Left lobe of liver (tissue), 2 donors: Measurements from ENCODE around the gene NTN4. TPM values are rescaled to one million over a fixed set of nuclear protein-coding genes. Genes with fewer than 3 reads are reported as not detected.
A peak's percentile ranks its signal among the peaks of the same experiment; 100 is the strongest.
"Not testable (repeated sequence)": the region's sequence is repeated elsewhere in the genome, so short reads cannot be mapped to it uniquely, and the experiment has no call there.

Experiments used
- ATAC-seq: fragments of 200-7000 bp; cut with Tn5 transposase; one replicate; pipeline ENCODE4 v1.9.1; 2020; ENCODE audit warnings: mild to moderate bottlenecking, moderate library complexity
- DNase-seq: peaks from one replicate; pipeline ENCODE4 v3.0.0-alpha.2; 2020; ENCODE audit warnings: low spot score
- total RNA-seq: library from RNA; stranded (reverse); gene quantifications from one replicate; pipeline ENCODE4 v1.2.1, GENCODE V29; 2021
- donor health status: DM: no; HTN: no; CAD: no; lungs with moderate emphysema.
- donor health status: DM: no; HTN: yes; CAD: no.

NTN4 gene
- total RNA-seq, 1 donor from 2014 or later = 20.7 TPM

DNA sequence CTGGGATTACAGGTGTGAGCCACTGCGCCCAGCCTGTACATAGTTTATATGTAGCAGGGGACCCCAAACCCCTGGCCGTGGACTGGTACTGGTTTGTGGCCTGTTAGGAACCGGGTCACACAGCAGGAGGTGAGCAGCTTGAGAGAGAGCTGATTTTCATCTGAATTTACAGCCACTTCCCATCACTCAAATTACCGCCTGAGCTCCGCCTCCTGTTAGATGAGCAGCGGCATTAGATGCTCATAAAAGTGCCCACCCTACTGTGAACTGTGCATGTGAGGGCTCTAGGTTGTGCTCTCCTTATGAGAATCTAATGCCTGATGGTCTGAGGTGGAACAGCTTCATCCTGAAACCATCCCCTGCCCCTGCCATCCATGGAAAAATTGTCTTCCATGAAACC, 119.3 kb downstream of the NTN4 start:
- ATAC-seq (no peak), DNase-seq (no peak)

DNA sequence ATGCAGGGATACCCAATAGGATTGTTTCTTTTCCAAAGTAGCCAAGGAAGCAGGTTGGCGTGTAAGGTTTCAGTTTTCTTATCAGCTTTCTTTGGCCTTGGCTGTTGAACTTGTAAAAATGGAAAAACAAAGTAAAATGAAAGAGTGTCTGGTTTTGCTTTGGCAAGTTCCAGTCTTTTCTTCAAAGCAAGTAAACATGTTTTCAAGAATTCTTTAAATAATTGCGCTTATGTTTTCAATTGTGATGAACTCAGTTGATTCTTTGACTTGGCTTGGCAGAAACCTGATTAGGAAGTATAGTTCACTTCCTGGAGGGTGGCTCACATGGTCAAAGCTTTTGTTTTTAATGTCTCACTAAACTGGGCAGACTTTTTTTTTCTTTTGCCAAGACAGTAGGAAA, 127.0 kb downstream of the NTN4 start:
- DNase-seq = no peak
- peak; percentile 36 for ATAC-seq

DNA sequence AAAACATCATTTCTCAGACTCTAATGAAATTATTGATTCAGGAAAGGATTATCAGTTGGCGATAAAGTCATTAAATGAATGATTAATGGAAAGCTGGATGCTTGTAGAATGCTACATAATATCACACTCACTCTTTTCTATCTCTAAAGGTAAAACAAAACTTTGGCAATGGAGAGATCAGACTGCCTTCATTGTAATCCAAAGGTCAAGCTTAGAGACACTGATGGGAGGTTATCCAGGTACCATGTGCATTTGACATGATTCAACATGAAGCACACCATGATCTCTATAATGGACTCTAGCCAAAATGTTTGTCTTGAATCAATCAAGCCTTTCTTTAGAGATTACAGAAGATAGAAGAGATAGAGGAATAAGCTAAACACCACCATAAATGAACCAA, 129.2 kb downstream of the NTN4 start:
- ATAC-seq = peak; percentile 55
- DNase-seq = no peak

DNA sequence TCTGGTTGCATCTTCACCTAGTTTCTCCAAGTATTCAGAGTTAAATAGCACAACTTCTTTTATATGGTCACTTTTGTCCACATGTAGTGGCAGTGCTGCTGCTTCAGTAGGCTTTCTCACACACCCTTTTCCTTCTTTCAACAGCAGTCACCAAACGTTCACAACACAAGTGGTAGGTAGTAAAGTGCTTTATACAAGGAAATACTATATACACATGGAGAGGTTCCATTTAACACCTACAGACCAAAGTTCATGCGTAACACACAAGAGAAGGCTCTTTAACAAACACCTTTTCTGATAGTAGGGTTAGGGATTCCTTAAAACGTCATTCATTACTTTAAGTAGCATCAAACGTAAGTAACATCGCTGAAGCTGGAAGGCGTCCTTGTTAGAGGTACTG, 132.2 kb downstream of the NTN4 start:
- ATAC-seq (no peak), DNase-seq (no peak)

DNA sequence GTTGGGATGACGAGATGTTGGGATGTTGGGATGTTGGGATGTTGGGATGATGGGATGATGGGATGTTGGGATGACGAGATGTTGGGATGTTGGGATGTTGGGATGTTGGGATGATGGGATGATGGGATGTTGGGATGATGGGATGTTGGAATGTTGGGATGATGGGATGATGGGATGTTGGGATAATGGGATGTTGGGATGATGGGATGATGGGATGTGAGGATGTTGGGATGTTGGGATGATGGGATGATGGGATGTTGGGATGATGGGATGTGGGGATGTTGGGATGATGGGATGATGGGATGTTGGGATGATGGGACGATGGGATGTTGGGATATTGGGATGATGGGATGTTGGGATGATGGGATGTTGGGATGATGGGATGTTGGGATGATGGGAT, 135.9 kb downstream of the NTN4 start:
- ATAC-seq, DNase-seq: not testable (repeated sequence)

DNA sequence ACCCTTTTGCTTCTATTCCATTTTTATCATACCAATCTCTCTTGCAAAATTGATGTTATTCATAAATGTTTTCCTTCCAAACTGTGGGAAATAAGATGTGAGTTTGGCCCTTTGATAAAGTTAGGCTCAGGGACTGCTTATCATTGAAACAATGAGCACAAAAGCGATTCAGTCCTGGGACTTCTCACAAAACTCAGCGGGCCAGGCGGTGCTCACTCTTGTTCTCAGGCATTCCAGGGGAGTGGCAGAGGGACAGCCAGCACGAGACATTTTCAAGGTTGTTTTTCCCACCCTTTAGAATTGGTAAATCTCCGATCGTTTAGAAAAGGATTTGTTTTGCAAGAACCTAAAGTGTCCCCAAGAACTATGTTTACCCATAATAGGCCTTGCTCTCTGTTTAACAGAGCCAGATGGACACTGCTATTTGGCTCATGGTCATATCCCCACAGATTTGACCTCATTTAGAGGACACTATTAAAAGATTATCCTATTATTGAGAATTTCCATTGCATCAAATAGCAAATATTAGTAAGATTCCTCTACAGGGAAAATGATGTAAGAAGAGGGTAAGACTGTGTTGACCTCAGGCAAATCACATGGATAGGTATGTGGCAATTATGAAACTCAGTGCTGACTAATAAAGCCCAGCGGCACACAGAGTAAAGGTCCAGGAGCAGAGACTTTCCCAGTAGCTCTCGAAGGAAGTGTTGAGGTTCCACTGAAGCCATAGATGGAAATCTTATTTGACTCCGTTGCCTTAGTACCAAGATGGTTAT, 136.6 kb downstream of the NTN4 start:
- DNase-seq (no peak), ATAC-seq (peak; percentile 91)

DNA sequence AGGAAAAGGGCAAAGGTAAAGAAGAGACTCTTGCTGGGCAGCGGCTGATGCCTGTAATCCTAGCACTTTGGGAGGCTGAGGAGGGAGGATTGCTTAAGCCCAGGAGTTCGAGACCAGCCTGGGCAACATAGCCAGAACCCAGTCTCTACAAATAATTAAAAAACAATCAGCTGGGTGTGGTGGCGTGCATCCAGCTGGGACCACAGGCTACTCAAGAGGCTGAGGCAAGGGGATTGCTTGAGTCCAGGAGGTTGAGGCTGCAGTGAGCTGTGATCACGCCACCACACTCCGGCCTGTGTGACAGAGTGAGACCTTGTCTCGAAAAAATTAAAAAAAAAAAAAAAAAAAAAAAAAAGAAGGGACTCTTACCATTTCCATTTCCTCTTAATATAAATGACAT, 138.9 kb downstream of the NTN4 start:
- DNase-seq (no peak), ATAC-seq (no peak)

DNA sequence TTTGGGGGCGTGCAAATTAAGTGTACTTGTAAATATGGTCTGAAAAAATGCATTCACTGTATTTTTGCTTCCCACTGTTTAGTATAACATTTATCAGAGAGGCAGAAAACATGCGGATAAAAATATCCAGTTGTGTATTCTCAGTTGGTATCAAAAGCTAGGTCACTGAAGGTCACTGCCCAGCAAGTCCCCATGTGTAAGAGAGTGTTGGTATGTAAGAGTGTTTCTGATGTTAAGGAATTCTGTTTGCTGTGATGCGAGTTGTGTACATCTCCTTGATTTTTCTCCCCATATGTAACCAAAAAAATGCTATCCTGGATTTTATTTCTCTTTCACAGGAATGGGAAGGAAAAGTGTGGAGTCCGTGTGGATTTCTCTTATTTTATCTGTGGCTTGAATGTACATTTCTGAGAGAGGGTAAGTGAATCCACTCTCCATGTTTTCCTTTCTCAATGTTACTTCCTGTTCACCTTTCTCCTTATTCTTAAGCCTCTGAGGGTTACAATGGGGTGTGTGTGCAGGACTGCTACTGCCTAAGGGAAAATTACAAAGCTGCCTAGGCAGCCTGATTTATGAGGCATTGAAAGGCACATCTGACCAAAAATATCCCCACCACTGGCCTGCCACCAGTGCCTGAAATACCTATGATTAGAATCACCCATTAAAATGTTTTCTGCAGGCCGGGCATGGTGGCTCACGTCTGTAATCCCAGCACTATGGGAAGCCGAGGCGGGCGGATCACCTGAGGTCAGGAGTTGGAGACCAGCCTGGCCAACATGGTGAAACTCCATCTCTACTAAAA, 141.4 kb downstream of the NTN4 start:
- ATAC-seq (no peak), DNase-seq (no peak)

DNA sequence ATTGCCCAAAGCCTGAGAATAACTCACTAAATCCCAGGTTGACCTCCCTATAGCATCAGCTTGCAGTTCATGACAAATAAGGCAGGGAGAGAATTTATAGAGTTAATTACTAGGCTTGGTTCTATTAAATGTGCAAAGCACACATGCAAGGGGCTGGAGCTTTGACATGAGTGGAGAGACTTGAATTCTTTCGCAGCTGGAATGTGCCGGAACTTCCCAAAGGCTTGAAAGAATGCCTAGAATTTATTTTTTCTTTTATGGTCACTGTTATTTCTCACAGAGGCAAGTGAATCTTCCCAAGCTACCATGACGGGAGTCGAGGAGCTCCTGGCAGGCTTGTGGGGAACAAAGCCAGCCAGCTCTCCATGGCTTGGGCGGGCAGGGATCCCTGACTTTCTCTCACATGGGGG, 143.8 kb downstream of the NTN4 start:
- no peak for DNase-seq
- ATAC-seq = no peak

DNA sequence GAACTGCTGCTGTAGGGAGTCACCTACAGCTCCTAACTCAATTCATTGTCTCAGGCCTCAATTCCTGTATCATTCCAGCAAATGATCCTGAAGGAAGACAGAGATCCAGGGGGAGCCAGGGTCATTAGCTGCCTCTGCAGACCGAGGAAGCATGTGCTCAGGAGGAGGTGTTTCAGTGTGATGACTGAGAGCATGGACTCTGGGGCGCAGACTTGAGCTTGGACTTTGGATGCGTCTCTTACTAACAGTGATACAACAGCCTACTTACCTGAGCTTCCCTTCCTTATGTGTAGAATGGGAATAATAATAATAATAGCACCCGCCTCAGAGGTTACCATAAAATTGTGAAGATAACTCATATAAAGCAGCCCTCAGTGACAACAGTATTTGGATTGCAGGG, 147.3 kb downstream of the NTN4 start:
- no peak for ATAC-seq
- no peak for DNase-seq

DNA sequence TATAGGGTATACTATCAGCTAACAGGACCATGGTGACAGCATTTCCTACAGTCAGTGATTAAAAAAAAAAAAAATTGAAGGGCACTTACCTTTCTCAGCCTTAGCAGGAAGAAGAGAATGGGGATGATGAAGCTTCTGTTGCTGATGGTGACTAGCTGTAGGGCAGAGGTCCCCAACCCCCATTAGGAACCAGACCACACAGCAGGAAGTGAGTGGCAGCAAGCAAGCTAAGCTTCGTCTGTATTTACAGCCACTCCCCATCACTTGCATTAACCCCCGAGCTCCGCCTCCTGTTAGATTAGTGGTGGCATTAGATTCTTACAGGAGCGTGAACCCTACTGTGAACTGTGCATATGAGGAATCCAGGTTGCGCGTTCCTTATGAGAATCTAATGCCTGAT, 148.0 kb downstream of the NTN4 start:
- DNase-seq (no peak), ATAC-seq (no peak)

DNA sequence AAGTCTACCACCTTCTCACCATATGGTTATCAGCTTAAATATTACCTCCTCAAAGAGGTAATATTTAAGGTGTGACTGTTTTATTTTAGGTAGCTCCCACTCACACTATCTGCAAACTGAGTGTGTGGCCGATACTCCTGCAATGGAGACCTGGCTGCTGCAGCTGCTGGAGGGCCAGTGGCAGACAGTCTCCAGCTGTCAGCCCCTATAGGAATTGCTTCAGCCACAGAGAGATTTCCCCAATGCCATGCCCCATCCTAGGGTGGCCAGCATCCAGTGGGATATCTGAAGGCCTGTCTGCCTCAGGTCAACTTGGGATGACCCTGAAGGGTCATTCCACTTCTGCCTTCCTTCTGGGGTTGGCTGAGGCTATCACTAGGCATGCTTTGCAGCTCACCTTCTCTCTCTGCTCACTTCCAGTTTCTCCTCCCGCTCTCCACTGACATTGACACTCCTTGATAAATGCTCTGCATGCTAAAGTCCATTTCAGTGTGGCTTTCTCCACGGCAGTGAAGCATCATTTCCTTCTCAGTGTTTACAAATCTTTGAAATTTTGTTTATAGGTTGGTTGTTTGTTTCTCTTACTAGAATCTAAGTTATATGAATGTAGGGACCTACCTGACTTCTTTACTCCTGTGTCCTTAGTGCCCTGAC, 149.1 kb downstream of the NTN4 start:
- ATAC-seq = no peak

DNA sequence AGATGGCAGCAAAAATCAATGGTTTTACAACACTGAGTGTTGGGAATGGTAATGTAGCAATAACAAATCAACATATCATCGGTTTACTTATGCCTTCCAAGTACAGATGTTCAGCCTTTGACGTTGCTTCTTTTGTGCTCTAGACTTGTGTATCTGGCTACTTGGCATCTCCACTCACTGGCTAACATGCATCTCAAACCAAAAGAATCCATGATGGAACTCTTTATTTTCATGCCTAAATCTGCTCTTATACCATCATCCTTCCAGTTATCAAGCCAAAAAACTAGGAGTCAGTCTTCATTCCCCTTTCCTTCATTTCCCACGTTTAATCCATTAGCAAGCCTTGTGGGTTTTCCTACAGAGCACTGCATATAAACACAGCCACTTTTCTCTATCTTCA, 150.0 kb downstream of the NTN4 start:
- ATAC-seq (no peak), DNase-seq (no peak)

More for the DNA sequence above, 149.1 kb downstream of the NTN4 start:
- DNase-seq = no peak

DNA sequence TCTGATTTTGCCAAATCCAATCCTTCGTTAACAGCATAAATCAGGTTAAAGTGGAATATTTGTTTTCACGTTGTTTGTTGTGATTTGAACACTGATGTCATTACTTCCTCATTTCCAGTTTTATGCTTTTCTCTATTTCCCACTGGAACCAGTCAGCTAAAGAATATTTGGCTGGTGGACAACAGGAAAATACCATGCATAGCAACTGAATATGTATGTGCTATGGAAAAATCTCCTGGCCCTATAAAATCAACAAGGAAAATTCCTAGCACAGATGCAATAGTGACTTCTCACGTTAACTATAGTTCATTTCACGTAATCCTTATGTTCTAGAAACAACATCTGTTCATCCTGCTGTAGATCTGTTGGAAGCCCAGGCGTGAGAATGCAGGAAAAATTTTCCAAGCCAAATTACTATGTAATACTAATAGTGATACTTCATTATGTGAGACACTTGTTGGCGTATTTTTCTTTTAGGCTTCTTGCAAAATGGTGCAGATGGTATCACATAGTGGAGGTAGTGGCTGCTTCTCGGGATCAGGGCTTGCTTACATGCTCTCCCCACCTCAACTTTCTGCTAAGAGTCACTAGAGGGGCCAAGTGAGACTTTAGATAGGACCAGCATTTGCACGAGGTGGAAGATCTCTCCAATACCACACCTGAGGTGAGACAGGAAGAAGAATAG, 153.0 kb downstream of the NTN4 start:
- no peak for DNase-seq
- no peak for ATAC-seq

DNA sequence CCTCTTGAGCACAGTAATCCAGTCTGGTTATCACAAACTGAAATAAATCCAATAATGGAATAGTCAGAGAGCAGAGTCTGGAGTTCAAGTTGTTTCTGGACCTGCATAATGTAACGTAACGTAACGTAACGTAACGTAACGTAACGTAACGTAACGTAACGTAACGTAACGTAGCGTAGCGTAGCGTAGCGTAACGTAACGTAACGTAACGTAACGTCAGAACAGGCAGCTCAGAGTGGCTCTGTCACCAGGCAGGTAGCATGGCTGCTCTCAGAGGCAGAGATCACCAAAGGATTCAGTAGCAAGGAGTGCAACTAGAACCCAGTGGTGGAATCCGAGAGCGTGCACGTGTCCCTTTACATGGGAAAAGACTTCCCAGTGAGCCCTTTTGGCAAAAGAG, 153.6 kb downstream of the NTN4 start:
- ATAC-seq (no peak), DNase-seq (no peak)

DNA sequence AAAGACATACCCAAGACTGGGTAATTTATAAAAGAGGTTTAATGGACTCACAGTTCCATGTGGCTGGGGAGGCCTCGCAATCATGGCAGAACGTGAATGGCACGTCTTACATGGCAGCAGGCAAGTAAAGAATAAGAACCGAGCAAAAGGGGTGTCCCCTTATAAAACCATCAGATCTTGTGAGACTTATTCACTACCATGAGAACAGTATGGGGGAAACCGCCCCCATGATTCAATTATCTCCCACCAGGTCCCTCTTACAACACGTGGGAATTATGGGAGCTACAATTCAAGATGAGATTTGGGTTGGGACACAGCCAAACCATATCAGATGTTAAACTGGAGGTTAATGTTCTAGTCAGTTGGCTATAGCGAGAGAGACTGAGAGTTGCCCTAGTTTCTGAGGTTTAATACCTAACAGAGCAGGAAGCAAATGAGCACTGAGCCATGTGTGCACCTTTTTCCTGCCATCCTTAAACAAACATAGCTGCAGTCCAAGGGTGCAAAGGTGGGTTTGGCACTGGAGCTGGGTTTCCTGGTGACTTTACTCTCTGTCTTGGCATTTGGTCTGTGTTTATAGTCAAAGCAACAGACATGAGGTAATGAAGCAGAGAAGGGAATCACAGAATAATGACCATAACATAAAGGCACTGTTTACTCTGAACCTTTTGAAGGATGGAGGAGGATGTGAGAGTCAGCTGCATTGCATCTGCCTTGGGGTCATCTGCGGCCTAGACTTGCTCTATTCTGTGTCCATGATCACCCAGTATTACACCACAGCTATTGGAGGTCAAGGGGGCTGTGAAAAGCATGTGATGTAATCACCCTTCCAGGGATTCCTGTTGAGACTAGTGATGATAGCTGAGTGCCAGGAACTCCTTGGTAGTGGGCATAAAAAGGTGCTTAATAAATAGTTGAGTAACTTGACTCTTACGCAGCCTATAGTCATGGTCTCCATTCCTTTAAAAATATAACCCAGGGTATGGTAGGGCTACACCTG, 155.6 kb downstream of the NTN4 start:
- ATAC-seq (peak; percentile 88), DNase-seq (peak; percentile 90)

DNA sequence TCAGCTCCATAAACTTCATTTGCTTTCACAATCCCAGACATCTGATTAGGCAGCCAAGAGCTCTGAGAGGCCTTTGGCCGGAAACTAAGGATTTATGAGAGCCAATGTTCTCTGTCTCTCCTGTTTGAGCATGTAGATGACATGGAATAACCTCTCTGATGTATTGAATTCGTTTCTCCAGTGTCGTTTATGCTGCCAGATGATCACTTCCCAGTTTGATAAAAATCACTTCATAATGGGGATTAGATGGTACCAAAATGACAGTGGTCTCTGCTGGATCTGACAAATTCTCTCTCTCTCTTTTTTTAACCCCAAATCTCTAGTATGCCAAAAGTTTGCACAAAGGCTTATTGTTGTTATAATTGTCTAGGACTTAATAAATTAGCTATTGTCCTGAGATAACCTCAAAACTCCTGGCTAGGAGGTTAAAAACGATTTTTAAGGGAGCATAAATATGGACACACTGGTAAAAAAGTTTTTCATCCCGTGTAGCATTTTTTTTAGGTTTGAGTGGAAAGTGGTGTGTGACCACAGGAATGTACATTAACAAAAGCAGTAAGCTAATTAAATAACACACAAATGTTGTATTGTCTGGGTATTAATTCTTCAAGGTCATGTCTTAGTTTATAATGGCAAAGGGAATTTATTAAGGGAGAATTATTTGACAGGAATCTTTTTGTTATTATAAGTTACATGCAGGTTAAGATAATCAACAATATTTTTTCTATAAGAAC, 156.7 kb downstream of the NTN4 start:
- DNase-seq = no peak
- ATAC-seq = peak; percentile 71

DNA sequence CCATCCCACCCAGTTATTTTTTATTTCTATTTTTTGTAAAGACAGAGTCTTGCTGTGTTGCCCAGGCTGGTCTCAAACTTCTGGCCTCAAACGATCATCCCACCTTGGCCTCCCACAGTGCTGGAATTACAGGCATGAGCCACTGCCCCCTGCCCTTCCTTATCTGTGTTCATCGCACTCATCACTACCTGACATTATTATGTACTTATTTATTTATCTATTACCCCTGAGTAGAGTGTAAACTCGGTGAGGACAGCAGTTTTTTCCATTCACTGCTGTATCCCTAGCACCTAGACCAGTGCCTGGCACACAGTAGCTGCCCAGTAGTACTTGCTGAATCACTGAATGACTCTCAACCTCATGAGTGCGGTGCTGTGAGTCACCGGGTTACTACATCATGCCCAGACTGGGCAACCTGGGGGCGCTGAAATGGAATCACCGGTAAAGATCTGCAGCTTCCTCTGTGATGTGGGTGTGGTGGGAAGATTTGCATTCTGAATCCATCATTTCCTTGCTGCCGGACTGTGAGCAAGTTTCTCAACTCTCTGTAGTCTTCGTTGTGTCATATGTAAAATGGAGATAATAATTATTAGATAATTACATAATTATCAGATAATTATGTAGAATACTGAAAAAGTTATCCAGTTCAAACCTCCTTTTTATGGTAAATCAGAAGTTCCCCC, 157.4 kb downstream of the NTN4 start:
- no peak for DNase-seq
- ATAC-seq = peak; percentile 39

DNA sequence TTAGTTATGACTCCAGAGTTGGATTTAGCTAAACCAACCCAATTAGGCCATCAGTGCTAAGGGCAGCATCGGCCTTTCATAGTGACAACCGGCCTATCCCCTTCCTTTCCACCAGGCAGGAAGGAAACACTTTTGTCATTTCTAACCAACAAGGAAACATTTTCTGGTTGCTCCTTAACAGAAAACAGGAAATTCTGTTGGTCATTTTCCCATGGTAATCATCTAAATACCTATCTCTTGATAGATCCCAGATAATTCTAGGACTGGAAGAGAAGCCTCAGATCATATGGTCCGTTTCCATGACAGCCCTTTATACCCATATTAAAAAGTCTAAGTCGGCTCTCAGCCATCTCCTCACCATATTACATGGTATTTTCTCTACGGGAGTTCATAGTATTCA, 160.1 kb downstream of the NTN4 start:
- no peak for ATAC-seq

More for the DNA sequence above, 160.1 kb downstream of the NTN4 start:
- no peak for DNase-seq
